A549 treated with AZD2906 at 1 μM for 4 hours (cell line): Measurements from ENCODE around the gene NDUFB1. TPM values are rescaled to one million over a fixed set of nuclear protein-coding genes. Genes with fewer than 3 reads are reported as not detected.

Source experiments
- total RNA-seq: library from RNA; stranded (reverse); fragments of 200-300 nt; extraction: Qiagen RNA extraction; gene quantifications from 5 replicates; pipeline ENCODE4 v1.2.3, GENCODE V29; 2022

NDUFB1 gene
- total RNA-seq: 301 to 387 TPM (median 328 TPM) in 5 replicates

GRCh38 chr14:92121670-92122350 is at the start of gene NDUFB1, which contains the start of gene CPSF2:
TSS of gene NDUFB1 (minus strand) at chr14:92121706. CDS start at chr14:92117637, 4,069 bp downstream.
TSS of gene CPSF2 (plus strand) at chr14:92121969. CDS start at chr14:92130985, 9,016 bp downstream.

GRCh38 chr14:92106143-92106926 is 15.2 kb downstream of the NDUFB1 start, which contains the start of gene ATXN3:
TSS of gene ATXN3 (minus strand) at chr14:92106582. CDS start at chr14:92106552, 30 bp downstream.

Other genes starting within 250 kb of the NDUFB1 start
- 5.5 to 7.3 TPM (median 5.9 TPM) in 5 replicates for gene FBLN5, start 174.0 kb downstream of the NDUFB1 start, total RNA-seq
- gene TRIP11, start 81.6 kb downstream of the NDUFB1 start, total RNA-seq: 6.0 to 9.3 TPM (median 8.5 TPM) in 5 replicates
- gene ATXN3, start 15.1 kb downstream of the NDUFB1 start, total RNA-seq: 21.2 to 43.2 TPM (median 22.3 TPM) in 5 replicates
- gene CPSF2, start 263 bp upstream of the NDUFB1 start, total RNA-seq: 30.7 to 46.3 TPM (median 35.6 TPM) in 5 replicates
- 0.15 to 0.40 TPM (median 0.29 TPM) in 5 replicates for gene SLC24A4, start 201.5 kb upstream of the NDUFB1 start, total RNA-seq